Fibroblast of villous mesenchyme (primary cell): ENCODE data around the gene SFT2D1. TPM values are rescaled to one million over a fixed set of nuclear protein-coding genes. Genes with fewer than 3 reads are reported as not detected.
"Not testable (repeated sequence)": the region's sequence is repeated elsewhere in the genome, so short reads cannot be mapped to it uniquely, and the experiment has no call there.

ENCODE experiments used
- DNase-seq: peaks from one replicate; pipeline ENCODE4 v3.0.0-alpha.2; 2010; ENCODE audit warnings: low read depth
- H3K4me3 ChIP-seq: 2 replicates; pipeline ENCODE4 v1.5.1; 2011; ENCODE audit warnings: low read depth, mild to moderate bottlenecking, low read length
- total RNA-seq: library from RNA; depleted of rRNA; stranded (reverse); fragments of >200 nt; gene quantifications from 2 replicates; pipeline ENCODE4 v1.2.3, GENCODE V29; 2012
- TF ChIP-seq, protein P1 (sequence below): IDR thresholded peaks from 2 replicates; pipeline ENCODE4 v1.5.1; 2012; ENCODE audit warnings: low read depth, mild to moderate bottlenecking, low read length; ENCODE audit not compliant: insufficient read depth

SFT2D1 gene
- total RNA-seq, 1 donor, result 37.1 TPM

DNA sequence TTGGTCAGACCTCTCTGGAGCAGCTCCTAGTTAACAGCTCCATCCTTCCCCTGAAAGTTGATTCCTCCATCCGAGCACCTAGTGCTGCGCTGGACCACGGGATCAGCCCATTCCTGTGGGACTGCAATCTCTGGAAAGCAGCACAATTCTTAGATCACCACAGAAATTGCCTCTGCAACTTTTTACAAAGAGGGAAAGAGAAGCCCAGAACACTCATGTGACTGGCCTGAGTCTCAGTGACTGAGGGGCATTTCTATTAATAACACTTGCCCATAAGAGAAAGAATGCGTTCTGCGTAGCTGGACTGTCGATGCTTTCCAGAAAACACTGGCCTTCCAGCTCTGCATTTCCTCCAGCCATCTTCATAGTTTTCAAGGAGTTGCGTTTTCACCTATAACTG lies 22.1 kb upstream of the SFT2D1 start:
- DNase-seq, result no peak
- no peak overlapping the region for H3K4me3 ChIP-seq
- TF ChIP-seq, protein P1, sequence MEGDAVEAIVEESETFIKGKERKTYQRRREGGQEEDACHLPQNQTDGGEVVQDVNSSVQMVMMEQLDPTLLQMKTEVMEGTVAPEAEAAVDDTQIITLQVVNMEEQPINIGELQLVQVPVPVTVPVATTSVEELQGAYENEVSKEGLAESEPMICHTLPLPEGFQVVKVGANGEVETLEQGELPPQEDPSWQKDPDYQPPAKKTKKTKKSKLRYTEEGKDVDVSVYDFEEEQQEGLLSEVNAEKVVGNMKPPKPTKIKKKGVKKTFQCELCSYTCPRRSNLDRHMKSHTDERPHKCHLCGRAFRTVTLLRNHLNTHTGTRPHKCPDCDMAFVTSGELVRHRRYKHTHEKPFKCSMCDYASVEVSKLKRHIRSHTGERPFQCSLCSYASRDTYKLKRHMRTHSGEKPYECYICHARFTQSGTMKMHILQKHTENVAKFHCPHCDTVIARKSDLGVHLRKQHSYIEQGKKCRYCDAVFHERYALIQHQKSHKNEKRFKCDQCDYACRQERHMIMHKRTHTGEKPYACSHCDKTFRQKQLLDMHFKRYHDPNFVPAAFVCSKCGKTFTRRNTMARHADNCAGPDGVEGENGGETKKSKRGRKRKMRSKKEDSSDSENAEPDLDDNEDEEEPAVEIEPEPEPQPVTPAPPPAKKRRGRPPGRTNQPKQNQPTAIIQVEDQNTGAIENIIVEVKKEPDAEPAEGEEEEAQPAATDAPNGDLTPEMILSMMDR, result no peak

DNA sequence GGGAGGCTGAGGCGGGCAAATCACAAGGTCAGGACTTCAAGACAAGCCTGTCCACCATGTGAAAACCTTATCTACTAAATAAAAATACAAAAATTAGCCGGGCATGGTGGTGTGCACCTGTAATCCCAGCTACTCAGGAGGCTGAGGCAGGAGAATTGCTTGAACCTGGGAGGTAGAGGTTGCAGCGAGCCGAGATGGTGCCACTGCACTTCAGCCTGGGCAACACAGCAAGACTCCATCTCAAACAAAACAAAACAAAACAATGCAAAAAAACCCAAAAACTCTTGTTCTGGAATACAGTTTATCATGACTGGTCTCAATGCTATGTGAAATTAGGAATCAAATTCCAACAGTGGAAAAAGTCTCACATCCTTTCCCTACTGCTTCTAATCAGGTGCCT lies 20.1 kb upstream of the SFT2D1 start:
- H3K4me3 ChIP-seq, DNase-seq: not testable (repeated sequence)

DNA sequence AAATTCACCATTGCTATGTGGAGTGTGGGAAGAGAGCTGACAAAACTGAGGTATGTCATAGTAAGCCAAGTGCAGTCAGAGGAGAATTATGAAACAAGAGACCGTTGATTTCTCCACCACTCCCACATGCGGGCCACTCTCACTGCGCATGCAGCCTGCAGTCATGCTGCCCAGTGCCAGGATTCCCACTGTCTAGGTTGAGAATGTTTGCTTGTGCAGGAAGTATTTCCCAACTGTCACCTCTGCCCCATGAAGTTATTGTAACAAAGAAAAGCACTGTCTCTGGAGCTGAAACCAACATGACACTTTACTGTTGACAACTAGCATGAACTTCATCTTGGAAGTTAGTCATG lies 18.7 kb upstream of the SFT2D1 start:
- TF ChIP-seq, protein P1, result no peak
- DNase-seq, result peak; percentile 67
- H3K4me3 ChIP-seq, result no peak overlapping the region

DNA sequence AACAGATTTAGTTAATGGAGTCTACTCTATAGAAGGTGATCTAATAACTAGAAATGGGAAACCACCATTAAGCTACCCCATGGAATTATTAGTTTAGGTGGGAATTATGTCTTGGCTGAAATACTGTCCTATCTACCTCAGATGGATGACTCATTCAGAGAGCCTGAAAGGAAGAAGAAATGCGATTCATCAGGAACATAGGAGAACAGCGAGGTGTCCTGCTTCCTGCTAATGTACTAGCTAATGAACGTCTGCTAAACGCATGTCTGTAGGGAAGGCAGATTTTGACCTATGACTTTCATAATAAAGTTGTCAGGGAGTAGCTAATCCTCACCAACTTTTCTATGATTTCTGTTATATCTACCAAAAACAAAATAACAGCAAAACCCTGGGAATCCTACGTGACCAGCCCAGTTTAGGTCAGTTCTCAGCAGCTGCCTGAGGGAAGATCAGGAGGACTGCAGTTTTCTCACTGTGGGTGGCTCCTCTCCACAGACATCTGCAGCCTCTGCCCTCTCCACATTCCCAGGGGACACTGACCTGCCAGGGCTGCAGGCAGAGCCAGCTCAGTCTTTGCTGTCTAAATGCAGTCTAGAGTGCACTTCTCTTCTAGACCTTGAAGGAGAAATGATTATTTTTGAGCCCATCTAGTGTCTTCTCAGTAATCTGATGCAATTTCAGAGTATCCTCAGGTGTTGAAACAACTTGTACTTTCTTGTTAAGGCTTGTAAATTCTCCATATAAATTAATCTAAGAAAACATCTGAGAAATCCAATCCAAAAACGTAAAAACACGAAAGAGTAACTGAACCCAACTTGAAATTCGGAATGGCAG lies 18.1 kb upstream of the SFT2D1 start:
- H3K4me3 ChIP-seq, result no peak overlapping the region

DNA sequence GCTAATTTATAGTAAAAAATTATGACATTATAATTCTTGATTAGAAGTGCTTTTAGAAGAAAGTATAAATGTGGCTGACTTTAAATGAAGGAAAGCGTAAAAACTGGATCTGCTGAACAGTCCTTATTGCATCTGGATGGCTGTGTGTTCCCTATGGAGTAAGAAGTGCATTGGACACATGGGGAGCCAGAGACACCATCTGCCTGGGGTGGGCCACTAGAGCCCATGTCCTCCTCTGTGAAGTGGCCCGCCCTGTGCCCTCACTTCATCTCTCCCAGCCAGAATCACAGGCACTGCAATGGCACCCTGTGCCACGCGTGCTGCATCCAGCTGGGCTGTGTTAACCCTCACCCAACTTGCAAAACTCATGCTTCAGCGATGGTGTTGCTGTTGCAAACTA lies 13.2 kb upstream of the SFT2D1 start:
- no peak overlapping the region for H3K4me3 ChIP-seq
- TF ChIP-seq, protein P1, result no peak
- no peak for DNase-seq

More for the DNA sequence above, 18.1 kb upstream of the SFT2D1 start:
- TF ChIP-seq, protein P1, result no peak
- DNase-seq, result peak; percentile 46

DNA sequence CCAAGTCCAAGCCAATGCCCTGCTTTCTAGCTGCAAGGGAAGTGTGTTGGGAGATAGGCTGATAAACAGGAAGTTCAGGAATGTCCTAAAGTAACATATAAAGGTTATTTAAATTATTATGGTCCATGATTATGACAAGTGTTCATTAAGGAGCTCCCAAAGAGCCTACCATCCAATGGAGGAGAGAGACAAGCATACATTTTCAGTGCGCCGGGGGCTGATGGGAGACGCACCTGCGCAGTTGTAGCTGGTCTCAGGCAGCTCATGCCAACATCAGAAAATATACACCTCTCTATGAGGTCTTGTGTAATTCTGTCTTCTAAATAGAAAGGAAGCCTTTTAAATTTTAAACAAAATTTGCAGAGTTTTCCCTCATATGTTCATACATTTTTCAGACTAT lies 12.6 kb upstream of the SFT2D1 start:
- no peak overlapping the region for H3K4me3 ChIP-seq
- TF ChIP-seq, protein P1, result no peak
- no peak for DNase-seq

DNA sequence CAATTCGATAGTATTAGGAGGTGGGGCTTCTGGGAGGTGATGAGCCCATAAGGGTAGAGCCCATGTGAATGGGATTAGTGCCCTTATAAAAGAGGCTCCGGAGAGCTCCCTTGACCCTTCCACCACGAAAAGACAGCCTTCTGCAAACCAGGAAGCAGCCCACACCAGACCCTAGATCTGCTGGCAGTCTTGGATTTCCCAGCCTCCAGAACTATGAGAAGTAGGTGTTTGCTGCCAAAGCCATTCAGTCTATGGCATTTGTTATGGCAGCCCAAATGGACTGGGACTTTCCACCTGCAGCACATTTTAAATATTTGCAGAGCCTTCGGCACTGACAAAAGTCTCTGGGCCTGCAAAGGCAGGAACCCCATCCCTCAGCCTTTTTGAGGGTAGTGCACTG lies 11.8 kb upstream of the SFT2D1 start:
- TF ChIP-seq, protein P1, result no peak
- no peak overlapping the region for H3K4me3 ChIP-seq
- no peak for DNase-seq
